ENCODE measurements around the gene ARMH2.
"Not testable (repeated sequence)": the region's sequence is repeated elsewhere in the genome, so short reads cannot be mapped to it uniquely, and the experiment has no call there.

ARMH2 gene

GRCh38 chr6:24753545-24753944 is 45.2 kb downstream of the ARMH2 start:
- peaks cover 0 to 5% of the 10 kb centered on the region in 2 donors for H3K4me1 ChIP-seq (ENCODE audit: control insufficient read depth in 1 of 2, insufficient read depth in 2 of 2, low read length in 2 of 2)
- H3K4me3 ChIP-seq (ENCODE audit: low read depth in 1 of 2, low read length in 2 of 2) = no peak overlapping the region
- no peaks in the 10 kb centered on the region for H3K27me3 ChIP-seq (ENCODE audit: control insufficient read depth in 1 of 2, insufficient read depth in 2 of 2, low read length in 2 of 2)
- no peak overlapping the region for H3K27ac ChIP-seq (ENCODE audit: low read depth, low read length)
- H3K9me3 ChIP-seq (ENCODE audit: control insufficient read depth in 1 of 2, low read length in 2 of 2) = no peaks in the 10 kb centered on the region
- H3K9ac ChIP-seq (ENCODE audit: low read depth in 1 of 2, low read length in 2 of 2) = no peak overlapping the region
- no peaks in the 10 kb centered on the region for H3K36me3 ChIP-seq (ENCODE audit: control insufficient read depth in 1 of 2, insufficient read depth in 2 of 2, low read length in 2 of 2)

GRCh38 chr6:24752917-24753492 is 45.7 kb downstream of the ARMH2 start:
- Histone ChIP-seq H3K27ac (ENCODE audit: low read depth, low read length) (no peak overlapping the region), H3K9me3 (ENCODE audit: control insufficient read depth in 1 of 2, low read length in 2 of 2) (no peaks in the 10 kb centered on the region), H3K36me3 (ENCODE audit: control insufficient read depth in 1 of 2, insufficient read depth in 2 of 2, low read length in 2 of 2) (no peaks in the 10 kb centered on the region), H3K4me3 (ENCODE audit: low read depth in 1 of 2, low read length in 2 of 2) (no peak overlapping the region), H3K4me1 (ENCODE audit: control insufficient read depth in 1 of 2, insufficient read depth in 2 of 2, low read length in 2 of 2) (peaks cover 0 to 5% of the 10 kb centered on the region in 2 donors), H3K9ac (ENCODE audit: low read depth in 1 of 2, low read length in 2 of 2) (no peak overlapping the region), H3K27me3 (ENCODE audit: control insufficient read depth in 1 of 2, insufficient read depth in 2 of 2, low read length in 2 of 2) (no peaks in the 10 kb centered on the region)

GRCh38 chr6:24752503-24752902 is 46.2 kb downstream of the ARMH2 start:
- Histone ChIP-seq H3K36me3 (ENCODE audit: control insufficient read depth in 1 of 2, insufficient read depth in 2 of 2, low read length in 2 of 2) (no peaks in the 10 kb centered on the region), H3K27ac (ENCODE audit: low read depth, low read length) (no peak overlapping the region), H3K4me3 (ENCODE audit: low read depth in 1 of 2, low read length in 2 of 2) (no peak overlapping the region), H3K27me3 (ENCODE audit: control insufficient read depth in 1 of 2, insufficient read depth in 2 of 2, low read length in 2 of 2) (no peaks in the 10 kb centered on the region), H3K4me1 (ENCODE audit: control insufficient read depth in 1 of 2, insufficient read depth in 2 of 2, low read length in 2 of 2) (peaks cover 0 to 5% of the 10 kb centered on the region in 2 donors), H3K9ac (ENCODE audit: low read depth in 1 of 2, low read length in 2 of 2) (no peak overlapping the region), H3K9me3 (ENCODE audit: control insufficient read depth in 1 of 2, low read length in 2 of 2) (no peaks in the 10 kb centered on the region)

- H3K9ac ChIP-seq (ENCODE audit: low read depth in 1 of 2, low read length in 2 of 2); H3K27ac ChIP-seq (ENCODE audit: low read depth, low read length); H3K4me1 ChIP-seq (ENCODE audit: control insufficient read depth in 1 of 2, insufficient read depth in 2 of 2, low read length in 2 of 2): not testable (repeated sequence)
Observed at GRCh38 chr6:24750878-24751277, 47.8 kb downstream of the ARMH2 start.

DNA sequence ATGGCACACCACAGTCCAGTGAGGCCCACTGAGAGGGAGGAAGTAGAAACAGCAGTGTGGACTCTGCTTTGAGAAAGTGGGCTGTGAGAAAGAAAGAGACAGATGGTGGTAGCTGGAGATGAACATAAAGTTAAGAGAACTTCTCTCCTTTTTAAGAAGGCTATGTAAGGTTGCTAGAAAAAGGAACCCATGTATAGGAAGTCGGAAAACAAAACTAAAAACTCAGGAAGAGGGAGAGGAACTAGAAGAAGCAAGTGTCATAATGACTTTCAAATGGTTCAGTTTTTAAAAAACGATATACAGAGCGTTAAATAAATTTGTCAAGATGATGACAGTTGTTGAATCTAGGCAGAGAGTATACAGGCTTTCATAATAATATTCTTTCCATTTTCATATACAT is 49.4 kb downstream of the ARMH2 start:
- Histone ChIP-seq H3K36me3 (ENCODE audit: control insufficient read depth in 1 of 2, insufficient read depth in 2 of 2, low read length in 2 of 2) (no peaks in the 10 kb centered on the region), H3K4me3 (ENCODE audit: low read depth in 1 of 2, low read length in 2 of 2) (no peak overlapping the region), H3K4me1 (ENCODE audit: control insufficient read depth in 1 of 2, insufficient read depth in 2 of 2, low read length in 2 of 2) (peaks cover 0 to 5% of the 10 kb centered on the region in 2 donors), H3K9me3 (ENCODE audit: control insufficient read depth in 1 of 2, low read length in 2 of 2) (no peaks in the 10 kb centered on the region), H3K27me3 (ENCODE audit: control insufficient read depth in 1 of 2, insufficient read depth in 2 of 2, low read length in 2 of 2) (no peaks in the 10 kb centered on the region), H3K27ac (ENCODE audit: low read depth, low read length) (no peak overlapping the region), H3K9ac (ENCODE audit: low read depth in 1 of 2, low read length in 2 of 2) (no peak overlapping the region)

More at GRCh38 chr6:24750878-24751277, 47.8 kb downstream of the ARMH2 start:
- H3K9me3 ChIP-seq (ENCODE audit: control insufficient read depth in 1 of 2, low read length in 2 of 2); H3K36me3 ChIP-seq (ENCODE audit: control insufficient read depth in 1 of 2, insufficient read depth in 2 of 2, low read length in 2 of 2); H3K4me3 ChIP-seq (ENCODE audit: low read depth in 1 of 2, low read length in 2 of 2); H3K27me3 ChIP-seq (ENCODE audit: control insufficient read depth in 1 of 2, insufficient read depth in 2 of 2, low read length in 2 of 2): not testable (repeated sequence)
